ENCODE data around the gene POM121C.
"Not testable (repeated sequence)": the region's sequence is repeated elsewhere in the genome, so short reads cannot be mapped to it uniquely, and the experiment has no call there.

DNA sequence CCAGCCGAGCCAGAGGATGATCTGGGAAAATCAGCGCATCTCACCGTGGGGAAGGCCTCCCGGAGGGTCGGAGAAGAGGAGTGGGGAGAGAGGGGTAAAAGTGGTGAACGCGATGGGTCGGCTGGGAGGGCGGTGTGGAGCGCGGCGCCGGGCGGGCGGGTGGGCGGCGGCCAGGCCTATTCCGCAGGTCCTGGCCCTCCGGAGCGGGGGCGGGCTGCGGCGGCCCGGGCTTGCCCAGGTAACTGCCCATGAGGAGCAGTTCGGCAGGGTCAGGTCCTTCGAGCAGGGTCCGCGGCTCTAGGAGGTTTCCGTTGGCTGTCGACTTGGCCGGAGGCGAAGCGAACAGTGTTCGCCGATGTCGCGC lies 44.0 kb downstream of the POM121C start:
- TF ChIP-seq, protein P1, sequence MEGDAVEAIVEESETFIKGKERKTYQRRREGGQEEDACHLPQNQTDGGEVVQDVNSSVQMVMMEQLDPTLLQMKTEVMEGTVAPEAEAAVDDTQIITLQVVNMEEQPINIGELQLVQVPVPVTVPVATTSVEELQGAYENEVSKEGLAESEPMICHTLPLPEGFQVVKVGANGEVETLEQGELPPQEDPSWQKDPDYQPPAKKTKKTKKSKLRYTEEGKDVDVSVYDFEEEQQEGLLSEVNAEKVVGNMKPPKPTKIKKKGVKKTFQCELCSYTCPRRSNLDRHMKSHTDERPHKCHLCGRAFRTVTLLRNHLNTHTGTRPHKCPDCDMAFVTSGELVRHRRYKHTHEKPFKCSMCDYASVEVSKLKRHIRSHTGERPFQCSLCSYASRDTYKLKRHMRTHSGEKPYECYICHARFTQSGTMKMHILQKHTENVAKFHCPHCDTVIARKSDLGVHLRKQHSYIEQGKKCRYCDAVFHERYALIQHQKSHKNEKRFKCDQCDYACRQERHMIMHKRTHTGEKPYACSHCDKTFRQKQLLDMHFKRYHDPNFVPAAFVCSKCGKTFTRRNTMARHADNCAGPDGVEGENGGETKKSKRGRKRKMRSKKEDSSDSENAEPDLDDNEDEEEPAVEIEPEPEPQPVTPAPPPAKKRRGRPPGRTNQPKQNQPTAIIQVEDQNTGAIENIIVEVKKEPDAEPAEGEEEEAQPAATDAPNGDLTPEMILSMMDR (IDR thresholded peaks at IDR 0.05): not testable (repeated sequence)
- TF ChIP-seq POLR2AphosphoS5 (IDR thresholded peaks at IDR 0.05; ENCODE audit: low read depth, low read length); SIN3A (IDR thresholded peaks at IDR 0.05; ENCODE audit: borderline replicate concordance, insufficient read depth, low read depth, low read length): not testable (repeated sequence)
